Endothelial cell of umbilical vein (primary cell): ENCODE results near the gene PLG.

Source experiments
- CTCF ChIP-seq, 2 donors: IDR thresholded peaks; 1 replicate in 1 of 2; 2 replicates in 1 of 2; pipeline ENCODE4 v1.5.1; 2011; ENCODE audit warnings: low read length in 2 of 2, mild to moderate bottlenecking in 2 of 2, moderate library complexity in 2 of 2, control low read depth in 1 of 2, inconsistent platforms in 1 of 2, low read depth in 1 of 2; ENCODE audit not compliant: insufficient read depth in 1 of 2; ENCODE audit errors: extremely low read depth in 1 of 2
- POLR2A ChIP-seq: IDR thresholded peaks from 2 replicates; pipeline ENCODE4 v1.6.1; 2012; ENCODE audit warnings: low read depth, mild to moderate bottlenecking, control low read depth, low read length
- POLR2AphosphoS5 ChIP-seq: IDR thresholded peaks from 2 replicates; pipeline ENCODE4 v1.6.1; 2012; ENCODE audit warnings: low read depth, mild to moderate bottlenecking, control low read depth, low read length, moderate library complexity; ENCODE audit not compliant: insufficient read depth

GRCh38 chr6:160678744-160679401 lies 23.2 kb upstream of the PLG start:
- no peak for TF ChIP-seq CTCF (IDR thresholded peaks at IDR 0.05; ENCODE audit: extremely low read depth in 1 of 2, insufficient read depth in 1 of 2, low read depth in 1 of 2, low read length in 2 of 2)
- TF ChIP-seq POLR2A = no peak
- no peak for TF ChIP-seq POLR2AphosphoS5
